OCI-M2 (cell line): ENCODE data around the gene TMEFF2.
"Not testable (repeated sequence)": the region's sequence is repeated elsewhere in the genome, so short reads cannot be mapped to it uniquely, and the experiment has no call there.

Source experiments
- DNase-seq: peaks from one replicate; lab custom pipeline; 2025; ENCODE audit not compliant: unreplicated experiment; lab: John Stamatoyannopoulos, UW

Gene TMEFF2

GRCh38 chr2:192130312-192130711 is 64.4 kb downstream of the TMEFF2 start:
- not testable (repeated sequence) for DNase-seq

GRCh38 chr2:192128655-192129054 is 66.1 kb downstream of the TMEFF2 start:
- DNase-seq, result no peak

- no peak for DNase-seq
Measured at GRCh38 chr2:192127434-192127833, 67.3 kb downstream of the TMEFF2 start.

GRCh38 chr2:192126912-192127311 is 67.8 kb downstream of the TMEFF2 start:
- no peak for DNase-seq

GRCh38 chr2:192126426-192126825 is 68.3 kb downstream of the TMEFF2 start:
- DNase-seq, result no peak

GRCh38 chr2:192124571-192124970 is 70.2 kb downstream of the TMEFF2 start:
- no peak for DNase-seq

GRCh38 chr2:192123847-192124246 is 70.9 kb downstream of the TMEFF2 start:
- DNase-seq, result no peak

GRCh38 chr2:192122946-192123345 is 71.8 kb downstream of the TMEFF2 start:
- no peak for DNase-seq

GRCh38 chr2:192122141-192122540 is 72.6 kb downstream of the TMEFF2 start:
- no peak for DNase-seq

- DNase-seq, result no peak
Measured at GRCh38 chr2:192119536-192119935, 75.2 kb downstream of the TMEFF2 start.

GRCh38 chr2:192117705-192118104 is 77.0 kb downstream of the TMEFF2 start:
- DNase-seq, result no peak

- not testable (repeated sequence) for DNase-seq
Measured at GRCh38 chr2:192111536-192111935, 83.2 kb downstream of the TMEFF2 start.

GRCh38 chr2:192099742-192100141 is 95.0 kb downstream of the TMEFF2 start:
- DNase-seq, result no peak

- DNase-seq, result no peak
Measured at GRCh38 chr2:192098814-192099491, 95.8 kb downstream of the TMEFF2 start.

- no peak for DNase-seq
Measured at GRCh38 chr2:192091476-192091875, 103.3 kb downstream of the TMEFF2 start.

- no peak for DNase-seq
Measured at GRCh38 chr2:192090911-192091310, 103.8 kb downstream of the TMEFF2 start.

- no peak for DNase-seq
Measured at GRCh38 chr2:192087398-192087958, 107.3 kb downstream of the TMEFF2 start.

GRCh38 chr2:192082121-192082520 is 112.6 kb downstream of the TMEFF2 start:
- DNase-seq, result no peak

GRCh38 chr2:192080096-192080495 is 114.6 kb downstream of the TMEFF2 start:
- not testable (repeated sequence) for DNase-seq

- no peak for DNase-seq
Measured at GRCh38 chr2:192073878-192074277, 120.9 kb downstream of the TMEFF2 start.

- no peak for DNase-seq
Measured at GRCh38 chr2:192072778-192073177, 122.0 kb downstream of the TMEFF2 start.

- DNase-seq, result no peak
Measured at GRCh38 chr2:192072261-192072660, 122.5 kb downstream of the TMEFF2 start.

- DNase-seq, result no peak
Measured at GRCh38 chr2:192070099-192070498, 124.6 kb downstream of the TMEFF2 start.
